ENCODE measurements around the gene HEPHL1.

- TF ChIP-seq, protein P1, sequence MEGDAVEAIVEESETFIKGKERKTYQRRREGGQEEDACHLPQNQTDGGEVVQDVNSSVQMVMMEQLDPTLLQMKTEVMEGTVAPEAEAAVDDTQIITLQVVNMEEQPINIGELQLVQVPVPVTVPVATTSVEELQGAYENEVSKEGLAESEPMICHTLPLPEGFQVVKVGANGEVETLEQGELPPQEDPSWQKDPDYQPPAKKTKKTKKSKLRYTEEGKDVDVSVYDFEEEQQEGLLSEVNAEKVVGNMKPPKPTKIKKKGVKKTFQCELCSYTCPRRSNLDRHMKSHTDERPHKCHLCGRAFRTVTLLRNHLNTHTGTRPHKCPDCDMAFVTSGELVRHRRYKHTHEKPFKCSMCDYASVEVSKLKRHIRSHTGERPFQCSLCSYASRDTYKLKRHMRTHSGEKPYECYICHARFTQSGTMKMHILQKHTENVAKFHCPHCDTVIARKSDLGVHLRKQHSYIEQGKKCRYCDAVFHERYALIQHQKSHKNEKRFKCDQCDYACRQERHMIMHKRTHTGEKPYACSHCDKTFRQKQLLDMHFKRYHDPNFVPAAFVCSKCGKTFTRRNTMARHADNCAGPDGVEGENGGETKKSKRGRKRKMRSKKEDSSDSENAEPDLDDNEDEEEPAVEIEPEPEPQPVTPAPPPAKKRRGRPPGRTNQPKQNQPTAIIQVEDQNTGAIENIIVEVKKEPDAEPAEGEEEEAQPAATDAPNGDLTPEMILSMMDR (IDR thresholded peaks at IDR 0.05; ENCODE audit: low read depth, low read length), result no peak
- no peak for TF ChIP-seq POLR2A (IDR thresholded peaks at IDR 0.05; ENCODE audit: extremely low read depth, insufficient read length)
Observed at GRCh38 chr11:94068764-94069163, 47.6 kb downstream of the HEPHL1 start.

Measured in NB4 (cell line).